Left cardiac atrium (tissue), 4 donors: Measurements from ENCODE around the gene IVD. TPM values are rescaled to one million over a fixed set of nuclear protein-coding genes. Genes with fewer than 3 reads are reported as not detected.
A peak's percentile ranks its signal among the peaks of the same experiment; 100 is the strongest.
"Not testable (repeated sequence)": the region's sequence is repeated elsewhere in the genome, so short reads cannot be mapped to it uniquely, and the experiment has no call there.

Experiments used
- ATAC-seq, 2 donors: fragments of 200-7000 bp; cut with Tn5 transposase; one replicate each; pipeline ENCODE4 v1.9.1; 2020; ENCODE audit warnings: mild to moderate bottlenecking in 2 of 2, moderate library complexity in 2 of 2
- DNase-seq: peaks from one replicate; pipeline ENCODE4 v3.0.0-alpha.2; 2020
- intact Hi-C, 2 donors: fragments of 100-400 bp; cut with DNase I; formaldehyde crosslinking; loops; one replicate each; pipeline versions ENCODE4 v1.14.1 to v1.15.1; 2022 to 2023
- total RNA-seq, 2 donors: library from RNA; stranded (reverse); fragmentation: NEBNext Ultra II Directional; extraction: Animal tissue kit (Norgen Biotek cat#: 25700); gene quantifications; one replicate each; pipeline ENCODE4 v1.2.1, GENCODE V29; 2021
- donor health status: DM: no; HTN: yes; CAD: no.
- donor health status: DM: no; HTN: yes; CAD: no; lungs with severe emphysema.
- donor health status: DM: yes; HTN: yes; CAD: no.
- donor health status: Dilated cardiomyopathy.

Gene IVD
- total RNA-seq, 2 donors from 2014 or later = 58.4 to 63.4 TPM

- intact Hi-C loops = loop anchor here in 1 of 2 donors (10.0 kb wide), 1 partner anchor 60 kb away; no protein-coding TSS in a partner anchor
- no peak for DNase-seq
- ATAC-seq = no peak
Measured at GRCh38 chr15:40444736-40445135, 39.1 kb downstream of the IVD start.

- no peak for DNase-seq
- intact Hi-C loops = loop anchor here in 1 of 2 donors (10.0 kb wide), 1 partner anchor 59 kb away; no protein-coding TSS in a partner anchor
- ATAC-seq = no peak
Measured at GRCh38 chr15:40445421-40445922, 39.9 kb downstream of the IVD start.

- DNase-seq (no peak), ATAC-seq (no peak)
- intact Hi-C loops = loop anchor here in 1 of 2 donors (10.0 kb wide), 1 partner anchor 59 kb away; no protein-coding TSS in a partner anchor
Measured at GRCh38 chr15:40446144-40446543, 40.5 kb downstream of the IVD start.

- intact Hi-C loops = loop anchor here in 1 of 2 donors (10.0 kb wide), 1 partner anchor 56 kb away; no protein-coding TSS in a partner anchor
- ATAC-seq (no peak), DNase-seq (no peak)
Measured at GRCh38 chr15:40448354-40448753, 42.8 kb downstream of the IVD start.

- no peak for DNase-seq
- ATAC-seq = peak in 1 of 2 donors; percentile 31
- intact Hi-C loops = loop anchor here in 1 of 2 donors (10.0 kb wide), 1 partner anchor 56 kb away; no protein-coding TSS in a partner anchor
Measured at GRCh38 chr15:40449275-40449674, 43.7 kb downstream of the IVD start.

GRCh38 chr15:40450047-40450446 lies 44.5 kb downstream of the IVD start:
- ATAC-seq = no peak
- no peak for DNase-seq
- intact Hi-C loops = no loop called here

- intact Hi-C loops = no loop called here
- DNase-seq (no peak), ATAC-seq (no peak)
Measured at GRCh38 chr15:40451527-40452158, 46.0 kb downstream of the IVD start.

- ATAC-seq = no peak
- intact Hi-C loops = no loop called here
- DNase-seq = no peak
Measured at GRCh38 chr15:40452296-40453090, 46.9 kb downstream of the IVD start.

GRCh38 chr15:40453941-40454340 lies 48.3 kb downstream of the IVD start:
- ATAC-seq, DNase-seq, intact Hi-C loops: not testable (repeated sequence)

GRCh38 chr15:40454904-40455391 lies 49.4 kb downstream of the IVD start:
- ATAC-seq = peak in 1 of 2 donors; percentile 39
- intact Hi-C loops = no loop called here
- DNase-seq = no peak

GRCh38 chr15:40456299-40456712 lies 50.7 kb downstream of the IVD start:
- ATAC-seq = peak; percentile 31 to 62
- intact Hi-C loops = no loop called here
- peak; percentile 50 for DNase-seq

- intact Hi-C loops = no loop called here
- ATAC-seq = peak in 1 of 2 donors; percentile 4
- no peak for DNase-seq
Measured at GRCh38 chr15:40456738-40457137, 51.1 kb downstream of the IVD start.

GRCh38 chr15:40458495-40459371 lies 53.1 kb downstream of the IVD start:
- DNase-seq (no peak), ATAC-seq (no peak)
- intact Hi-C loops = no loop called here

- DNase-seq (no peak), ATAC-seq (no peak)
- intact Hi-C loops = no loop called here
Measured at GRCh38 chr15:40459391-40460015, 53.9 kb downstream of the IVD start.

GRCh38 chr15:40460404-40460803 lies 54.8 kb downstream of the IVD start:
- ATAC-seq = no peak
- intact Hi-C loops = no loop called here
- DNase-seq = no peak

GRCh38 chr15:40461958-40462357 lies 56.4 kb downstream of the IVD start:
- ATAC-seq (no peak), DNase-seq (no peak)
- intact Hi-C loops = no loop called here

GRCh38 chr15:40463279-40463678 lies 57.7 kb downstream of the IVD start:
- no peak for DNase-seq
- ATAC-seq = no peak
- intact Hi-C loops = no loop called here

GRCh38 chr15:40463886-40464545 lies 58.4 kb downstream of the IVD start:
- intact Hi-C loops = no loop called here
- no peak for ATAC-seq
- DNase-seq = no peak
